Mesendoderm (in vitro differentiated cells): ENCODE measurements around the gene DSG2. TPM values are rescaled to one million over a fixed set of nuclear protein-coding genes. Genes with fewer than 3 reads are reported as not detected.
A peak's percentile ranks its signal among the peaks of the same experiment; 100 is the strongest.

Source experiments
- DNase-seq: peaks from one replicate; pipeline ENCODE4 v3.0.0; 2013
- H2AK5ac ChIP-seq: 2 replicates; pipeline ENCODE4 v1.6.1; 2013; ENCODE audit warnings: low read length, inconsistent platforms
- H2BK120ac ChIP-seq: 2 replicates; pipeline ENCODE4 v1.6.1; 2013; ENCODE audit warnings: low read depth, mild to moderate bottlenecking, low read length, moderate library complexity, mixed read lengths
- H2BK15ac ChIP-seq: replicated peaks from 2 replicates; pipeline ENCODE4 v1.6.1; 2013; ENCODE audit warnings: low read depth, mild to moderate bottlenecking, moderate library complexity
- H2BK5ac ChIP-seq: 2 replicates; pipeline ENCODE4 v1.6.1; 2013; ENCODE audit warnings: low read length, inconsistent platforms
- H3K18ac ChIP-seq: 2 replicates; pipeline ENCODE4 v1.6.1; 2013; ENCODE audit warnings: mild to moderate bottlenecking, low read length, mixed read lengths
- H3K23ac ChIP-seq: one replicate; pipeline ENCODE4 v1.6.1; 2013; ENCODE audit warnings: low read length
- H3K27ac ChIP-seq: 2 replicates; pipeline ENCODE4 v1.5.1; 2013; ENCODE audit warnings: low read depth, mild to moderate bottlenecking, inconsistent platforms, low read length, moderate library complexity
- H3K27me3 ChIP-seq: 2 replicates; pipeline ENCODE4 v1.6.1; 2013; ENCODE audit warnings: low read length, control low read depth, mild to moderate bottlenecking, inconsistent platforms; ENCODE audit not compliant: insufficient read depth, poor library complexity
- H3K36me3 ChIP-seq: 2 replicates; pipeline ENCODE4 v1.6.1; 2013; ENCODE audit warnings: low read length, inconsistent platforms; ENCODE audit not compliant: control insufficient read depth, insufficient read depth
- H3K4ac ChIP-seq: one replicate; pipeline ENCODE4 v1.6.1; 2013; ENCODE audit warnings: low read depth, mild to moderate bottlenecking, low read length, moderate library complexity
- H3K4me1 ChIP-seq: 2 replicates; pipeline ENCODE4 v1.6.1; 2013; ENCODE audit warnings: low read depth, low read length, inconsistent platforms; ENCODE audit not compliant: control insufficient read depth
- H3K4me2 ChIP-seq: 2 replicates; pipeline ENCODE4 v1.6.1; 2013; ENCODE audit warnings: low read length
- H3K4me3 ChIP-seq: 2 replicates; pipeline ENCODE4 v1.5.1; 2013; ENCODE audit warnings: mild to moderate bottlenecking, low read length
- H3K56ac ChIP-seq: one replicate; pipeline ENCODE4 v1.6.1; 2013; ENCODE audit warnings: low read length
- H3K79me1 ChIP-seq: 2 replicates; pipeline ENCODE4 v1.6.1; 2013; ENCODE audit warnings: low read length, inconsistent platforms
- H3K79me2 ChIP-seq: 2 replicates; pipeline ENCODE4 v1.6.1; 2013; ENCODE audit warnings: mild to moderate bottlenecking, low read length; ENCODE audit not compliant: control insufficient read depth, insufficient read depth
- H3K9ac ChIP-seq: 2 replicates; pipeline ENCODE4 v1.6.1; 2013; ENCODE audit warnings: low read length, inconsistent platforms
- H4K5ac ChIP-seq: one replicate; pipeline ENCODE4 v1.6.1; 2013; ENCODE audit warnings: low read length
- H4K8ac ChIP-seq: one replicate; pipeline ENCODE4 v1.6.1; 2013; ENCODE audit warnings: low read depth, mild to moderate bottlenecking, control low read depth, low read length, moderate library complexity
- WGBS: extraction: QIAGEN DNeasy Blood & Tissue Kit; methylation state at CpG from one replicate; pipeline ENCODE4 v1.1.7; 2013; ENCODE audit warnings: low lambda C conversion rate, missing lambda C conversion rate; ENCODE audit not compliant: insufficient coverage; ENCODE audit errors: extremely low coverage; 5-methylcytosine and 5-hydroxymethylcytosine counted together
- polyA plus RNA-seq, 2 experiments: library from polyadenylated mRNA; stranded (reverse); fragments of 200-250 nt; gene quantifications; one replicate each; pipeline ENCODE4 v1.2.3, GENCODE V29; 2013

Gene DSG2
- polyA plus RNA-seq (2013, experiment 1 of 2) = 98.2 TPM
- polyA plus RNA-seq (2013, experiment 2 of 2) = 99.5 TPM

GRCh38 chr18:31497836-31498573 lies at the start of gene DSG2:
TSS of gene DSG2 (plus strand) at chr18:31498177. CDS start at chr18:31498252, 75 bp downstream.
- H3K4ac ChIP-seq = peak within 1 kb of the TSS; percentile 61
- H2AK5ac ChIP-seq = no peak within 1 kb of the TSS
- peaks cover 9% of the 10 kb centered on the region for H3K4me1 ChIP-seq
- H3K79me1 ChIP-seq = peaks cover 11% of the 10 kb centered on the region
- H3K18ac ChIP-seq = peak within 1 kb of the TSS; percentile 64
- H3K36me3 ChIP-seq = no peaks in the 10 kb centered on the region
- peaks cover 28% of the 10 kb centered on the region for H3K79me2 ChIP-seq
- peak within 1 kb of the TSS; percentile 99 for H3K56ac ChIP-seq
- peak within 1 kb of the TSS; percentile 93 for H3K4me3 ChIP-seq
- H2BK5ac ChIP-seq = peak within 1 kb of the TSS; percentile 93
- H4K5ac ChIP-seq = no peak within 1 kb of the TSS
- no peak within 1 kb of the TSS for H2BK15ac ChIP-seq
- peak within 1 kb of the TSS; percentile 99 for H4K8ac ChIP-seq
- H3K27ac ChIP-seq = peak within 1 kb of the TSS; percentile 66
- H3K23ac ChIP-seq = peak within 1 kb of the TSS; percentile 96
- H3K9ac ChIP-seq = peak within 1 kb of the TSS; percentile 97
- DNase-seq = peak; percentile 92
- peak within 1 kb of the TSS; percentile 39 for H3K4me2 ChIP-seq
- H3K27me3 ChIP-seq = no peaks in the 10 kb centered on the region
- peak within 1 kb of the TSS; percentile 17 for H2BK120ac ChIP-seq
- WGBS = no CpG with 5 or more reads among the region's 79 CpGs

DNA sequence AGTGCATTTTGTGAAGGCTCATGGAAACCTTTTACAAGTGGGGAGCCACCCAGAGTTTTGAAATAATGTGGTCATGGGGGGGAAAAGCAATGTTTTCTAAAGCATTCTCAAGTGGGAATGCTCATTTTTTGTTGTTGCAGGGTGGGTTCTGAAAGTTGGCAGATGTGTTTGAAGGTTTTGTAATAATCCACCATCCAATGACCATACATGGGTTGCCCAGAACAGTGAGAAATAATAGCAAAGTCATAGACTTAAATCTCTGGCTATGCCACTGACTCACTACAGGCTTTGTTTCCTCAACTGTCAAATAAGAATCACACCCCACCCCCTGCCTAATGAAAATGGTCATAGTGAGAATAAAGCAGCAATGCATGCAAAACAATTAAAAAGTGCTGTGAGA lies 47.6 kb upstream of the DSG2 start:
- no peak overlapping the region for H3K4me2 ChIP-seq

GRCh38 chr18:31451625-31452024 lies 46.4 kb upstream of the DSG2 start:
- Histone ChIP-seq H3K27ac (no peak overlapping the region), H2BK15ac (no peak overlapping the region), H3K79me2 (no peaks in the 10 kb centered on the region), H3K27me3 (no peaks in the 10 kb centered on the region), H3K56ac (no peak overlapping the region), H3K23ac (no peak overlapping the region), H3K4me2 (no peak overlapping the region), H2BK5ac (no peak overlapping the region), H3K18ac (no peak overlapping the region), H4K5ac (no peak overlapping the region), H3K4me3 (no peak overlapping the region), H3K4me1 (no peaks in the 10 kb centered on the region), H3K79me1 (no peaks in the 10 kb centered on the region), H2BK120ac (no peak overlapping the region), H3K4ac (no peak overlapping the region), H4K8ac (no peak overlapping the region), H3K9ac (no peak overlapping the region), H3K36me3 (no peaks in the 10 kb centered on the region), H2AK5ac (no peak overlapping the region)
- no CpG with 5 or more reads among the region's 1 CpG for WGBS
- no peak for DNase-seq

More for the DNA sequence above, 47.6 kb upstream of the DSG2 start:
- no peaks in the 10 kb centered on the region for H3K36me3 ChIP-seq
- H3K4me3 ChIP-seq = no peak overlapping the region
- H2BK120ac ChIP-seq = no peak overlapping the region
- H2BK15ac ChIP-seq = no peak overlapping the region
- no peak overlapping the region for H3K18ac ChIP-seq
- H3K27ac ChIP-seq = no peak overlapping the region
- H4K8ac ChIP-seq = no peak overlapping the region
- no peak overlapping the region for H2AK5ac ChIP-seq
- H3K56ac ChIP-seq = no peak overlapping the region
- DNase-seq = no peak
- H3K79me1 ChIP-seq = no peaks in the 10 kb centered on the region
- no peaks in the 10 kb centered on the region for H3K79me2 ChIP-seq
- H3K27me3 ChIP-seq = no peaks in the 10 kb centered on the region
- no peak overlapping the region for H2BK5ac ChIP-seq
- H3K4me1 ChIP-seq = no peaks in the 10 kb centered on the region
- H3K23ac ChIP-seq = no peak overlapping the region
- no peak overlapping the region for H4K5ac ChIP-seq
- H3K4ac ChIP-seq = no peak overlapping the region
- no peak overlapping the region for H3K9ac ChIP-seq

DNA sequence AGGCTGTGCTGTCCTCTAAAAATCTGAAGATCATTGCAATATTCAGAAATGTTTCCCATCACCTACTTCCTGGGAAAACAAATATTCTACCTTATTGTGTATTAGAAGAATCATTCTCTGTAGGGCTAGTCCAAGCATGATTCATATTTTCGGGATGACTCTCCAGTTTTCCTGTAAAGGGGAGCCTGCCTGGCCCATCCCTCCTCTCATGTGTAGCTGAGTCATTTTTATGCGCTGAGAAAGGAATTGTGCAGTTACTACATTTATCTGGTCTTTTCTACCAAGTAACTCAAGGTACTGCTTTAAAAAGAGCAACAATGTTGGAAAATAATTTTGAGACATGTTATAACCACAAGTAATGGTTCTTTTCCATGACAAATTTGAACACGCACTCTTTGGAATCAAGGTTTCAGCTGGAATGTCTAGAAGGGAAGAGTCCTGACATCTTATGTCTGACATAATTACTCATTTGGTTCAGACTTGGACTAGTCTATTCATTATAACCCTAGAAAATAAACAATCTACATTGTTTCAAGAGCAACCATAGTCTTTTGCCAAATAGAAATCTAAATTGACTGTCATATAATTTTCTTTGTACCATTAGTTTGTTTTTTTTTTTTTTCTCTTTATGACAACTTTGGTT lies 43.8 kb upstream of the DSG2 start:
- WGBS = no CpG with 5 or more reads among the region's 3 CpGs
- no peak overlapping the region for H3K4me2 ChIP-seq
- H3K4me1 ChIP-seq = no peaks in the 10 kb centered on the region
- H2BK15ac ChIP-seq = no peak overlapping the region
- no peaks in the 10 kb centered on the region for H3K79me1 ChIP-seq
- no peak overlapping the region for H3K9ac ChIP-seq
- no peak overlapping the region for H2BK120ac ChIP-seq
- H3K23ac ChIP-seq = no peak overlapping the region
- no peak for DNase-seq
- H3K4me3 ChIP-seq = no peak overlapping the region
- H3K36me3 ChIP-seq = no peaks in the 10 kb centered on the region
- H3K79me2 ChIP-seq = no peaks in the 10 kb centered on the region
- no peak overlapping the region for H3K27ac ChIP-seq
- H3K18ac ChIP-seq = no peak overlapping the region
- H2AK5ac ChIP-seq = no peak overlapping the region
- no peak overlapping the region for H4K8ac ChIP-seq
- no peak overlapping the region for H2BK5ac ChIP-seq
- H3K27me3 ChIP-seq = no peaks in the 10 kb centered on the region
- no peak overlapping the region for H4K5ac ChIP-seq
- no peak overlapping the region for H3K4ac ChIP-seq
- no peak overlapping the region for H3K56ac ChIP-seq

- Histone ChIP-seq H3K79me2 (no peaks in the 10 kb centered on the region), H2BK120ac (no peak overlapping the region), H4K5ac (no peak overlapping the region), H3K56ac (no peak overlapping the region), H4K8ac (no peak overlapping the region), H3K4me2 (no peak overlapping the region), H3K23ac (no peak overlapping the region), H3K36me3 (no peaks in the 10 kb centered on the region), H3K4ac (no peak overlapping the region), H3K79me1 (no peaks in the 10 kb centered on the region), H2AK5ac (no peak overlapping the region), H3K4me3 (no peak overlapping the region), H3K4me1 (no peaks in the 10 kb centered on the region), H3K9ac (no peak overlapping the region), H3K18ac (no peak overlapping the region), H2BK15ac (no peak overlapping the region), H2BK5ac (no peak overlapping the region), H3K27ac (no peak overlapping the region), H3K27me3 (no peaks in the 10 kb centered on the region)
- WGBS = 100% methylated on average over 1 of the region's 1 CpG
- no peak for DNase-seq
Observed at GRCh38 chr18:31469629-31470028, 28.3 kb upstream of the DSG2 start.
